IMR-90 (cell line): ENCODE results near the gene KLHL11. TPM values are rescaled to one million over a fixed set of nuclear protein-coding genes. Genes with fewer than 3 reads are reported as not detected.
A peak's percentile ranks its signal among the peaks of the same experiment; 100 is the strongest.

Source experiments
- ATAC-seq: fragments of 200-7000 bp; cut with Tn5 transposase; 2 replicates; pipeline ENCODE4 v1.9.1; 2020; ENCODE audit warnings: low read depth, mild to moderate bottlenecking, moderate library complexity
- BruUV-seq: library from RNA; stranded (reverse); fragments of 400-500 nt; replicated peaks from 2 replicates; lab custom pipeline; 2021; lab: Mats Ljungman, UMichigan
- CTCF ChIA-PET: fragments of 300-600 bp; formaldehyde crosslinking; extraction: SDS; loops from one replicate; lab custom pipeline; 2021; ENCODE audit warnings: antibody characterized with exemption; lab: Yijun Ruan, JAX
- POLR2A ChIA-PET: fragments of 300-600 bp; sonication (Branson Sonifier 250); formaldehyde crosslinking; loops from one replicate; lab custom pipeline; 2022; ENCODE audit warnings: antibody characterized with exemption; ENCODE audit not compliant: unreplicated experiment; lab: Charles Lee
- DNase-seq: peaks from one replicate; pipeline ENCODE4 v3.0.0; 2013
- H2AFZ ChIP-seq: replicated peaks from 2 replicates; pipeline ENCODE3; 2013; ENCODE audit warnings: low read length, mild to moderate bottlenecking; ENCODE audit not compliant: poor library complexity
- H2AK5ac ChIP-seq: 2 replicates; pipeline ENCODE4 v1.6.1; 2013; ENCODE audit warnings: low read depth, low read length, inconsistent platforms
- H2AK9ac ChIP-seq: replicated peaks from 2 replicates; pipeline ENCODE3; 2013; ENCODE audit warnings: mild to moderate bottlenecking, low read depth, low read length, moderate library complexity; ENCODE audit not compliant: poor library complexity
- H2BK120ac ChIP-seq: 2 replicates; pipeline ENCODE4 v1.6.1; 2013; ENCODE audit warnings: low read depth, low read length, inconsistent platforms
- H2BK15ac ChIP-seq: 3 replicates; pipeline ENCODE4 v1.6.1; 2013; ENCODE audit warnings: low read depth, low read length, inconsistent platforms
- H2BK20ac ChIP-seq: 2 replicates; pipeline ENCODE4 v1.6.1; 2013; ENCODE audit warnings: low read depth, mild to moderate bottlenecking, inconsistent platforms, low read length, moderate library complexity
- H2BK5ac ChIP-seq: 2 replicates; pipeline ENCODE4 v1.6.1; 2013; ENCODE audit warnings: mild to moderate bottlenecking, low read depth, low read length, inconsistent platforms; ENCODE audit not compliant: poor library complexity, severe bottlenecking
- H3K14ac ChIP-seq: replicated peaks from 2 replicates; pipeline ENCODE4 v1.6.1; 2013; ENCODE audit warnings: low read depth, low read length, inconsistent platforms
- H3K18ac ChIP-seq: 2 replicates; pipeline ENCODE4 v1.6.1; 2013; ENCODE audit warnings: low read depth, low read length, control low read depth
- H3K23ac ChIP-seq: 2 replicates; pipeline ENCODE4 v1.6.1; 2013; ENCODE audit warnings: low read depth, low read length, inconsistent platforms
- H3K27ac ChIP-seq: 2 replicates; pipeline ENCODE4 v1.5.1; 2013; ENCODE audit warnings: mild to moderate bottlenecking, control low read depth, low read length; ENCODE audit not compliant: insufficient read depth
- H3K27me3 ChIP-seq: 2 replicates; pipeline ENCODE4 v1.6.1; 2013; ENCODE audit warnings: low read length; ENCODE audit not compliant: control insufficient read depth, insufficient read depth
- H3K36me3 ChIP-seq: 2 replicates; pipeline ENCODE4 v1.6.1; 2013; ENCODE audit warnings: low read length, mixed read lengths; ENCODE audit not compliant: control insufficient read depth, insufficient read depth
- H3K4ac ChIP-seq: 2 replicates; pipeline ENCODE4 v1.6.1; 2013; ENCODE audit warnings: low read depth, low read length, inconsistent platforms
- H3K4me1 ChIP-seq: 2 replicates; pipeline ENCODE4 v1.6.1; 2013; ENCODE audit warnings: low read length, mixed read lengths; ENCODE audit not compliant: control insufficient read depth, insufficient read depth
- H3K4me2 ChIP-seq: 2 replicates; pipeline ENCODE4 v1.6.1; 2013; ENCODE audit warnings: low read depth, mild to moderate bottlenecking, control low read depth, low read length, moderate library complexity
- H3K4me3 ChIP-seq: 2 replicates; pipeline ENCODE4 v1.5.1; 2013; ENCODE audit warnings: low read depth, mild to moderate bottlenecking, control low read depth, low read length, moderate library complexity; ENCODE audit not compliant: insufficient read depth
- H3K56ac ChIP-seq: 2 replicates; pipeline ENCODE4 v1.6.1; 2013; ENCODE audit warnings: low read length, inconsistent platforms; ENCODE audit not compliant: insufficient read depth; ENCODE audit errors: extremely low read depth
- H3K79me1 ChIP-seq, 2 experiments: 2 replicates each; pipeline ENCODE4 v1.6.1; 2013; ENCODE audit warnings: low read length in 2 of 2, inconsistent platforms in 1 of 2, low read depth in 1 of 2
- H3K9ac ChIP-seq: 2 replicates; pipeline ENCODE4 v1.6.1; 2013; ENCODE audit warnings: low read depth, low read length, control low read depth
- H3K9me1 ChIP-seq: 2 replicates; pipeline ENCODE4 v1.6.1; 2013; ENCODE audit warnings: low read length, inconsistent platforms; ENCODE audit not compliant: insufficient read depth
- H3K9me3 ChIP-seq: 2 replicates; pipeline ENCODE4 v1.6.1; 2013; ENCODE audit warnings: low read length; ENCODE audit not compliant: control insufficient read depth, insufficient read depth
- H4K20me1 ChIP-seq: 2 replicates; pipeline ENCODE4 v1.6.1; 2013; ENCODE audit warnings: low read length, inconsistent platforms; ENCODE audit not compliant: insufficient read depth
- H4K5ac ChIP-seq: 2 replicates; pipeline ENCODE4 v1.6.1; 2013; ENCODE audit warnings: mild to moderate bottlenecking, low read depth, low read length, control low read depth
- H4K8ac ChIP-seq, 2 experiments: 2 replicates each; pipeline ENCODE4 v1.6.1; 2013; ENCODE audit warnings: low read depth in 2 of 2, low read length in 2 of 2, control low read depth in 1 of 2, inconsistent platforms in 1 of 2
- H4K91ac ChIP-seq: 2 replicates; pipeline ENCODE4 v1.6.1; 2013; ENCODE audit warnings: low read depth, low read length, inconsistent platforms; ENCODE audit not compliant: insufficient read depth
- BHLHE40 ChIP-seq: fragments of 150-350 bp; IDR thresholded peaks from 2 replicates; pipeline ENCODE4 v1.6.1; 2016; ENCODE audit warnings: mild to moderate bottlenecking, low read depth, low read length
- CEBPB ChIP-seq: IDR thresholded peaks from 2 replicates; pipeline ENCODE4 v1.6.1; 2012; ENCODE audit warnings: low read depth, low read length, improper control_type of control experiment
- CHD1 ChIP-seq: IDR thresholded peaks from 2 replicates; pipeline ENCODE4 v1.6.1; 2012; ENCODE audit warnings: low read depth, low read length, improper control_type of control experiment
- FOS ChIP-seq: fragments of 150-350 bp; IDR thresholded peaks from 2 replicates; pipeline ENCODE4 v1.6.1; 2016; ENCODE audit warnings: low read depth, low read length
- NFE2L2 ChIP-seq: fragments of 150-350 bp; IDR thresholded peaks from 2 replicates; pipeline ENCODE4 v1.6.1; 2016; ENCODE audit warnings: low read depth, mild to moderate bottlenecking, low read length
- RAD21 ChIP-seq: IDR thresholded peaks from 2 replicates; pipeline ENCODE4 v1.6.1; 2012; ENCODE audit warnings: low read length, improper control_type of control experiment
- RCOR1 ChIP-seq: IDR thresholded peaks from 2 replicates; pipeline ENCODE4 v1.6.1; 2012; ENCODE audit warnings: mild to moderate bottlenecking, low read length, improper control_type of control experiment; ENCODE audit not compliant: insufficient replicate concordance
- WGBS, 2 experiments: methylation state at CpG; one replicate each; pipeline versions ENCODE4 v1.1.5 to v1.1.7; 2013; ENCODE audit warnings: missing lambda C conversion rate in 2 of 2; ENCODE audit not compliant: insufficient read length in 1 of 2; ENCODE audit errors: extremely low coverage in 2 of 2; 5-methylcytosine and 5-hydroxymethylcytosine counted together
- dilution Hi-C: fragments of 300-500 bp; cut with HindIII; formaldehyde crosslinking; loops from one replicate; pipeline ENCODE4 v1.14.3; 2018; ENCODE audit warnings: low sequenced_read_pairs; ENCODE audit not compliant: unreplicated experiment
- in situ Hi-C: fragments of 300-500 bp; cut with MboI; formaldehyde crosslinking; loops from 3 replicates; pipeline ENCODE4 v1.14.3; 2019; ENCODE audit warnings: low sequenced_read_pairs, inconsistent platforms, mixed read lengths
- intact Hi-C: fragments of 100-400 bp; cut with micrococcal nuclease; formaldehyde crosslinking; loops from 2 replicates; pipeline ENCODE4 v1.10.0; 2022
- polyA plus RNA-seq, 3 experiments: library from polyadenylated mRNA; depleted of rRNA; stranded (reverse); fragments of >200 nt; gene quantifications; 2 replicates each; pipeline ENCODE4 v1.2.3, GENCODE V29; 2012; ENCODE audit warnings: low replicate concordance in 1 of 3
- total RNA-seq: library from RNA; depleted of rRNA; stranded (reverse); fragments of >200 nt; gene quantifications from 2 replicates; pipeline ENCODE4 v1.2.3, GENCODE V29; 2012
- TF ChIP-seq, protein P1 (sequence below): fragments of 150-350 bp; IDR thresholded peaks from 2 replicates; pipeline ENCODE4 v1.6.1; 2017; ENCODE audit warnings: mild to moderate bottlenecking, antibody characterized with exemption, low read length, low read depth
- TF ChIP-seq, protein P2 (sequence below): fragments of 150-350 bp; IDR thresholded peaks from 2 replicates; pipeline ENCODE4 v1.6.1; 2016; ENCODE audit warnings: low read depth, mild to moderate bottlenecking, low read length, moderate library complexity, borderline replicate concordance

Gene KLHL11
- total and polyA plus RNA-seq, 2 of the 4 experiments (the other 2 are of a cell fraction) = 4.1 to 38.5 TPM

DNA sequence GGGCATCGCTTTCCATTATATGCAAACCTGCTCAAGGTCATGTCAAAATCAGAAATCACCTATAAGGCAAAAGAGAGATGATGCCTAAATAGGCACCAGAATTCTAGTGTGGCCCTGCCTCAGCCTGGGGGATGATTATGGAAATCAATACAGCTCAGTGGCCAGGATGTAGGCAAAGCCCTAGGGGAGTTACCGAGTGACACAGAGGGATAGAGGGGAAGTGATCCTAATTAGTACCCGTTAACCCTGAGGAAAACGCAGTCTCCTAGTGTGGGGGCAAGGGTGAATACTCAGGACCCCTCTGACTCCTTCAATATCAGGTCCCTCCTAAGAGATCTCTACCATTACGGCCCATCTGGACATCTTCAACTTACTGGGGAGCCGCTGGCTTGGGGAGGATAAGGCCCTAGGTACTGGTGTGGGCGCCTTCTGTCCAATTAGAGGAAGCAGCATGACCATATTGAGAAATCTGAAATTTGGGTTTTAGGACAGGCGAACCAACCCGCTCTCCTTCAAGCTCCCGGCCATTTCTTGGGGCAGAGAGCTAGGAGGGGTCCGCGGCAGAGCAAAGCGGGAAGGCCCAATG lies 29.9 kb downstream of the KLHL11 start:
- WGBS, 2 experiments = no CpG with 5 or more reads among the region's 13 CpGs
- Histone ChIP-seq H4K5ac (no peak overlapping the region), H3K27ac (peak overlapping the region; percentile 64; the same call in 1 of the 2 replicates), H3K4me1 (peaks cover 10% of the 10 kb centered on the region), H4K8ac (peak overlapping the region; percentile 56 to 86; a peak in 2 of 4 replicates), H2BK120ac (no peak overlapping the region), H4K91ac (no peak overlapping the region; the same call in 1 of the 2 replicates), H2AK5ac (0 out of 2 replicates have a peak overlapping the region, but pooled peaks have one; percentile 29), H3K4ac (peak overlapping the region; percentile 67; the same call in 1 of the 2 replicates), H3K18ac (no peak overlapping the region), H3K27me3 (no peaks in the 10 kb centered on the region), H3K23ac (peak overlapping the region; percentile 66), H2BK5ac (no peak overlapping the region), H3K79me1 (peaks cover 7 to 19% of the 10 kb centered on the region in 2 experiments; a peak in 2 of 4 replicates), H4K20me1 (peaks cover 4% of the 10 kb centered on the region; the same call in 1 of the 2 replicates), H3K9me1 (peaks cover 12% of the 10 kb centered on the region), H3K56ac (no peak overlapping the region), H3K4me2 (peak overlapping the region; percentile 86), H3K14ac (peak overlapping the region; percentile 5), H2AFZ (peak overlapping the region; percentile 86), H3K36me3 (peaks cover 11% of the 10 kb centered on the region), H2BK15ac (no peak overlapping the region), H2AK9ac (peak overlapping the region; percentile 56), H3K9ac (peak overlapping the region; percentile 87), H3K4me3 (peak overlapping the region; percentile 96), H3K9me3 (no peaks in the 10 kb centered on the region), H2BK20ac (no peak overlapping the region)
- ATAC-seq = peak; percentile 42
- TSS peak; percentile 61 for BruUV-seq
- intact Hi-C loops (no loop called here), in situ Hi-C loops (no loop called here), dilution Hi-C loops (no loop called here)
- CTCF ChIA-PET = no interaction called here
- no peak for DNase-seq
- POLR2A ChIA-PET = no interaction called here
- TF ChIP-seq RCOR1 = no peak
- TF ChIP-seq, protein P1, sequence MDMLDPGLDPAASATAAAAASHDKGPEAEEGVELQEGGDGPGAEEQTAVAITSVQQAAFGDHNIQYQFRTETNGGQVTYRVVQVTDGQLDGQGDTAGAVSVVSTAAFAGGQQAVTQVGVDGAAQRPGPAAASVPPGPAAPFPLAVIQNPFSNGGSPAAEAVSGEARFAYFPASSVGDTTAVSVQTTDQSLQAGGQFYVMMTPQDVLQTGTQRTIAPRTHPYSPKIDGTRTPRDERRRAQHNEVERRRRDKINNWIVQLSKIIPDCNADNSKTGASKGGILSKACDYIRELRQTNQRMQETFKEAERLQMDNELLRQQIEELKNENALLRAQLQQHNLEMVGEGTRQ = no peak
- no peak for TF ChIP-seq BHLHE40
- no peak for TF ChIP-seq CHD1
- TF ChIP-seq, protein P2, sequence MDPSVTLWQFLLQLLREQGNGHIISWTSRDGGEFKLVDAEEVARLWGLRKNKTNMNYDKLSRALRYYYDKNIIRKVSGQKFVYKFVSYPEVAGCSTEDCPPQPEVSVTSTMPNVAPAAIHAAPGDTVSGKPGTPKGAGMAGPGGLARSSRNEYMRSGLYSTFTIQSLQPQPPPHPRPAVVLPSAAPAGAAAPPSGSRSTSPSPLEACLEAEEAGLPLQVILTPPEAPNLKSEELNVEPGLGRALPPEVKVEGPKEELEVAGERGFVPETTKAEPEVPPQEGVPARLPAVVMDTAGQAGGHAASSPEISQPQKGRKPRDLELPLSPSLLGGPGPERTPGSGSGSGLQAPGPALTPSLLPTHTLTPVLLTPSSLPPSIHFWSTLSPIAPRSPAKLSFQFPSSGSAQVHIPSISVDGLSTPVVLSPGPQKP = no peak
- TF ChIP-seq FOS = no peak
- TF ChIP-seq CEBPB = no peak
- TF ChIP-seq RAD21 = no peak
- no peak for TF ChIP-seq NFE2L2
